Lung (tissue), 12 donors: ENCODE results near the gene SCGB3A1. TPM values are rescaled to one million over a fixed set of nuclear protein-coding genes. Genes with fewer than 3 reads are reported as not detected.

ENCODE experiments used
- ATAC-seq: fragments of 200-7000 bp; cut with Tn5 transposase; one replicate; pipeline ENCODE4 v1.9.1; 2020; ENCODE audit warnings: moderate number of reproducible peaks; ENCODE audit not compliant: insufficient read depth, low FRiP score
- DNase-seq, 3 donors: peaks; one replicate each; pipeline ENCODE4 v3.0.0-alpha.2; 2013 to 2017
- H3K27ac ChIP-seq, 2 donors: one replicate each; pipeline ENCODE4 v1.5.1; 2013; ENCODE audit warnings: mild to moderate bottlenecking in 2 of 2, moderate library complexity in 2 of 2, control low read depth in 1 of 2, inconsistent platforms in 1 of 2, low read depth in 1 of 2, low read length in 1 of 2
- H3K27me3 ChIP-seq, 3 donors: one replicate each; pipeline ENCODE4 v1.5.1; 2013; ENCODE audit warnings: low read length in 2 of 3; ENCODE audit not compliant: control insufficient read depth in 3 of 3, insufficient read depth in 3 of 3
- H3K36me3 ChIP-seq, 4 donors: one replicate each; pipeline ENCODE4 v1.5.1; 2013; ENCODE audit warnings: low read length in 4 of 4, mild to moderate bottlenecking in 1 of 4, moderate library complexity in 1 of 4; ENCODE audit not compliant: control insufficient read depth in 4 of 4, insufficient read depth in 4 of 4
- H3K4me1 ChIP-seq, 5 donors: one replicate each; pipeline ENCODE4 v1.5.1; 2013; ENCODE audit warnings: low read length in 5 of 5, mild to moderate bottlenecking in 2 of 5, moderate library complexity in 1 of 5; ENCODE audit not compliant: control insufficient read depth in 5 of 5, insufficient read depth in 5 of 5
- H3K4me3 ChIP-seq: one replicate; pipeline ENCODE4 v1.5.1; 2013; ENCODE audit warnings: mild to moderate bottlenecking, control low read depth, moderate library complexity
- H3K9ac ChIP-seq, 2 donors: one replicate each; pipeline ENCODE4 v1.5.1; 2013; ENCODE audit warnings: low read length in 2 of 2, control low read depth in 1 of 2; ENCODE audit not compliant: insufficient read depth in 1 of 2
- H3K9me3 ChIP-seq, 4 donors: one replicate each; pipeline ENCODE4 v1.5.1; 2013; ENCODE audit warnings: low read length in 3 of 4, mild to moderate bottlenecking in 1 of 4, moderate library complexity in 1 of 4; ENCODE audit not compliant: control insufficient read depth in 4 of 4, insufficient read depth in 3 of 4
- WGBS, 2 donors: extraction: QIAGEN DNeasy Blood & Tissue Kit; methylation state at CpG; one replicate each; pipeline ENCODE4 v1.1.7; 2013; 5-methylcytosine and 5-hydroxymethylcytosine counted together
- polyA plus RNA-seq, 2 donors: library from polyadenylated mRNA; stranded (reverse); fragments of 200-250 nt; gene quantifications; one replicate each; pipeline ENCODE4 v1.2.1, GENCODE V29; 2013
- total RNA-seq, 2 donors: library from RNA; depleted of rRNA in 1 of 2; stranded (reverse); fragments of >200 nt in 1 of 2; gene quantifications; one replicate each; pipeline ENCODE4 v1.2.1, GENCODE V29; 2014 to 2021
- TF ChIP-seq, protein P1 (sequence below): IDR thresholded peaks from 2 replicates; pipeline ENCODE4 v1.5.1; 2012; ENCODE audit warnings: mild to moderate bottlenecking; ENCODE audit errors: control extremely low read depth, extremely low read depth
- donor health status: control.
- donor health status: control.
- donor health status: Bipolar disorder and iron deficiency.
- donor health status: healthy.
- donor health status: DM: yes; HTN: yes; CAD: no.

Gene SCGB3A1
- total and polyA plus RNA-seq, 4 donors: 119 to 3,799 (median 1,024) TPM

DNA sequence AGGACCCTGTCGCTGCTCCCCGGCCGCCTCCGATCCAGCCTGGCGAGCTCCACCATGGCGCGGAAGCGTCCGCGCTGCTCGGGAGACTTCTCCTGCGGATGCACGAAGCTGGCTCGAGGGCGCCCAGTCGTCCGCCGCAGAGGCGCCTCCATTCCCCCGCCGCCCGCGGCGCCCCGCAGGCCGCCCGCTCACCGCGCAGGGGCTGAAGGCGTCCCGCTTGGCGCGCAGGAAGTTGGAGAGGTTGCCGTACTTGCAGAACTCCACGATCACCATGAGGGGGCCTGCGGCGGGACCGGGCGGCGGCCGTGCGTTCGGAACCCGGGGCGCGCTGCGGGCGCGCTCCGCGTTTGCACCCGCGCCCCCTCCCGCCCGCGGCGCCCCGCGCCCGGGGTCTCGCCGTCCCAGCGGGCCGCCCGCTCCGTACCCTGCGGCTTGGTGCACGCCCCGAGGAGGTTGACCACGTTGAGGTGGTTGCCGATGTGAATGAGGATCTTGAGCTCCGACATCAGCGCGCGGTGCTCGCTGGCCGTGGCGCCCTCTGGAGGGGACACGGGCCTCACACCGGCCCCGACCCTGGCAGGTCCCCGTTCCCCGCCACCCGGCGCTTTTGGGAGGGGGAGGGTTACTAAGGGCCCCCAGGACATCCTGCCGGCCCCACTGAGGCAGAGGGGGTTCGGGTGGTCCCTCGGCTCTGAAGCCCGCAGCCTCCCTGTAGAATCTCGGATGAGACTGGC lies 27.7 kb upstream of the SCGB3A1 start:
- no peak overlapping the region for H3K4me3 ChIP-seq
- no peak overlapping the region for H3K27ac ChIP-seq
- peaks cover 0 to 16% (median 0%) of the 10 kb centered on the region in 4 donors for H3K36me3 ChIP-seq
- ATAC-seq (no peak), DNase-seq (peak; percentile 51 to 58 (median 53))
- H3K27me3 ChIP-seq: peaks cover 0 to 5% (median 0%) of the 10 kb centered on the region in 3 donors
- TF ChIP-seq, protein P1, sequence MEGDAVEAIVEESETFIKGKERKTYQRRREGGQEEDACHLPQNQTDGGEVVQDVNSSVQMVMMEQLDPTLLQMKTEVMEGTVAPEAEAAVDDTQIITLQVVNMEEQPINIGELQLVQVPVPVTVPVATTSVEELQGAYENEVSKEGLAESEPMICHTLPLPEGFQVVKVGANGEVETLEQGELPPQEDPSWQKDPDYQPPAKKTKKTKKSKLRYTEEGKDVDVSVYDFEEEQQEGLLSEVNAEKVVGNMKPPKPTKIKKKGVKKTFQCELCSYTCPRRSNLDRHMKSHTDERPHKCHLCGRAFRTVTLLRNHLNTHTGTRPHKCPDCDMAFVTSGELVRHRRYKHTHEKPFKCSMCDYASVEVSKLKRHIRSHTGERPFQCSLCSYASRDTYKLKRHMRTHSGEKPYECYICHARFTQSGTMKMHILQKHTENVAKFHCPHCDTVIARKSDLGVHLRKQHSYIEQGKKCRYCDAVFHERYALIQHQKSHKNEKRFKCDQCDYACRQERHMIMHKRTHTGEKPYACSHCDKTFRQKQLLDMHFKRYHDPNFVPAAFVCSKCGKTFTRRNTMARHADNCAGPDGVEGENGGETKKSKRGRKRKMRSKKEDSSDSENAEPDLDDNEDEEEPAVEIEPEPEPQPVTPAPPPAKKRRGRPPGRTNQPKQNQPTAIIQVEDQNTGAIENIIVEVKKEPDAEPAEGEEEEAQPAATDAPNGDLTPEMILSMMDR: peak; percentile 3
- H3K9ac ChIP-seq: no peak overlapping the region
- WGBS, 2 donors: 43 to 48% methylated on average over 82 to 90 of the region's 90 CpGs
- H3K4me1 ChIP-seq: peaks cover 0 to 13% (median 0%) of the 10 kb centered on the region in 5 donors
- peaks cover 0 to 3% (median 0%) of the 10 kb centered on the region in 4 donors for H3K9me3 ChIP-seq

- no peak overlapping the region for H3K27ac ChIP-seq
- no peak overlapping the region for H3K4me3 ChIP-seq
- no peak overlapping the region for H3K9ac ChIP-seq
- TF ChIP-seq, protein P1: no peak
- WGBS, 2 donors: 54 to 60% methylated on average over 15 of the region's 15 CpGs
- DNase-seq (no peak), ATAC-seq (no peak)
- H3K9me3 ChIP-seq: peaks cover 0 to 3% (median 0%) of the 10 kb centered on the region in 4 donors
- H3K36me3 ChIP-seq: peaks cover 0 to 17% (median 0%) of the 10 kb centered on the region in 4 donors
- peaks cover 0 to 5% (median 0%) of the 10 kb centered on the region in 3 donors for H3K27me3 ChIP-seq
- peaks cover 0 to 9% (median 0%) of the 10 kb centered on the region in 5 donors for H3K4me1 ChIP-seq
Observed at GRCh38 chr5:180618487-180618828, 27.2 kb upstream of the SCGB3A1 start.

DNA sequence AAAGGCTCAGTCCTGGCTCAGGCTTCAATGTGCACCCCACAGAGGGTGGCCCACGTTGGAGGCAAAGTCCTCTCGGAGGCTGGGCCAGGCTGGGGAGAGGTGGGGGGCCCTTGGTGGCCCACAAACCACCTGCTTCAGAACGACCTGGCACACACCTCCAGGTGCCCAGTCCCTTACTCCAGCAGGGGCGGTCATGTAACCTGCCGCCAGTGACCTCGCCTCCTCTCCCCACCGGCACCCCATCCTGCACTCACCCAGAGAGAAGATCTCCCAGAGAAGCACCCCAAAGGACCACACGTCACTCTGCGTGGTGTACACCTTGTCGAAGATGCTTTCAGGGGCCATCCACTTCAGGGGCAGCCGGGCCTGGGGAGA lies 22.5 kb upstream of the SCGB3A1 start:
- no peak for DNase-seq
- no peaks in the 10 kb centered on the region for H3K4me1 ChIP-seq
- TF ChIP-seq, protein P1: no peak
- H3K27ac ChIP-seq: no peak overlapping the region
- H3K27me3 ChIP-seq: no peaks in the 10 kb centered on the region
- no peak overlapping the region for H3K9ac ChIP-seq
- H3K36me3 ChIP-seq: peaks cover 0 to 15% (median 0%) of the 10 kb centered on the region in 4 donors
- WGBS, 2 donors: 82 to 91% methylated on average over 10 to 11 of the region's 11 CpGs
- no peak for ATAC-seq
- H3K4me3 ChIP-seq: no peak overlapping the region
- H3K9me3 ChIP-seq: peaks cover 0 to 3% (median 0%) of the 10 kb centered on the region in 4 donors
